Measurements from ENCODE around the gene DHRS1. TPM values are rescaled to one million over a fixed set of nuclear protein-coding genes. Genes with fewer than 3 reads are reported as not detected.
A peak's percentile ranks its signal among the peaks of the same experiment; 100 is the strongest.

Gene DHRS1
- total and polyA plus RNA-seq, 9 of the 15 experiments (the other 6 are each of a cell fraction or from before 2014, with no cell fraction given) = 7.3 to 33.6 (median 13.3) TPM

GRCh38 chr14:24315807-24316596 is 16.4 kb upstream of the DHRS1 start (continued):
- no peak for TF ChIP-seq TAF7 (tag; IDR thresholded peaks at IDR 0.05)
- no peak for TF ChIP-seq SNIP1 (IDR thresholded peaks at IDR 0.05; ENCODE audit: low read depth)
- TF ChIP-seq ZBTB12 (CRISPR knock-in tag; IDR thresholded peaks at IDR 0.05) = no peak
- peak; percentile 18; the same call in 1 of the 2 replicates for TF ChIP-seq KLF6 (CRISPR knock-in tag; IDR thresholded peaks at IDR 0.05; ENCODE audit: borderline replicate concordance)
- no peak for TF ChIP-seq CBX8 (IDR thresholded peaks at IDR 0.05; ENCODE audit: borderline replicate concordance, extremely low read depth, low read depth, low read length, poor library complexity, severe bottlenecking)
- TF ChIP-seq NR2C1 (IDR thresholded peaks at IDR 0.05) = no peak
- TF ChIP-seq NR2C1 (tag; IDR thresholded peaks at IDR 0.05) = peak; percentile 55; the same call in 1 of the 2 replicates
- TF ChIP-seq YBX1 (IDR thresholded peaks at IDR 0.05) = no peak
- TF ChIP-seq MTA2 (IDR thresholded peaks at IDR 0.05; ENCODE audit: low read depth) = no peak
- peak in 1 of 3 experiments; percentile 27; a peak in 1 of 6 replicates for TF ChIP-seq ZBTB11 (CRISPR knock-in tag; IDR thresholded peaks at IDR 0.05)
- TF ChIP-seq CHD1 (IDR thresholded peaks at IDR 0.05; ENCODE audit: low read length) = no peak
- TF ChIP-seq ZSCAN29 (IDR thresholded peaks at IDR 0.05) = no peak
- TF ChIP-seq ZBTB40 (IDR thresholded peaks at IDR 0.05) = no peak
- TF ChIP-seq ZBTB40 (CRISPR knock-in tag; IDR thresholded peaks at IDR 0.05) = no peak

All from K562 (cell line).